ENCODE results near the gene PRLHR.
"Not testable (repeated sequence)": the region's sequence is repeated elsewhere in the genome, so short reads cannot be mapped to it uniquely, and the experiment has no call there.

The PRLHR gene

DNA sequence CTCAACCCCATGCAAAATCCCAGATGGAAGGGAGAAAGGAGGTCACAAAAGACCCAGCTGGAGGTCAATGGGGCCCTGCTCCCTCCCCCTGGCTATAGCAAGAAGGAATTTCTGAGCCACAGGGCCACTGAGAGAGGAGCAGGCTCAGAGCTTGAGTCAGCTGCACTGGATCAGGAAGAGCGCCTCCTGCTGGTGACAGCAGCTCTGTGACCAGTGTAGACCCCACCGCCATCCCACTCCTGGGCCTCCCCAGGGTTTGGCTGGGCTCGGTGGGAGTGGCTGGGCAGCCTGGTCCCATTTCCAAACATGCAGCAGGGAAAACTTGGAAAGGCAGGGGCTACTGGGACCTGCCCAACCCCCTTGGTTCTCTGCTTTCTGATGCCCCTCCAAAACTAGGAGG is 31.5 kb upstream of the PRLHR start:
- no peak for TF ChIP-seq ZFX (IDR thresholded peaks at IDR 0.05; ENCODE audit: borderline replicate concordance)
- TF ChIP-seq, protein P1, sequence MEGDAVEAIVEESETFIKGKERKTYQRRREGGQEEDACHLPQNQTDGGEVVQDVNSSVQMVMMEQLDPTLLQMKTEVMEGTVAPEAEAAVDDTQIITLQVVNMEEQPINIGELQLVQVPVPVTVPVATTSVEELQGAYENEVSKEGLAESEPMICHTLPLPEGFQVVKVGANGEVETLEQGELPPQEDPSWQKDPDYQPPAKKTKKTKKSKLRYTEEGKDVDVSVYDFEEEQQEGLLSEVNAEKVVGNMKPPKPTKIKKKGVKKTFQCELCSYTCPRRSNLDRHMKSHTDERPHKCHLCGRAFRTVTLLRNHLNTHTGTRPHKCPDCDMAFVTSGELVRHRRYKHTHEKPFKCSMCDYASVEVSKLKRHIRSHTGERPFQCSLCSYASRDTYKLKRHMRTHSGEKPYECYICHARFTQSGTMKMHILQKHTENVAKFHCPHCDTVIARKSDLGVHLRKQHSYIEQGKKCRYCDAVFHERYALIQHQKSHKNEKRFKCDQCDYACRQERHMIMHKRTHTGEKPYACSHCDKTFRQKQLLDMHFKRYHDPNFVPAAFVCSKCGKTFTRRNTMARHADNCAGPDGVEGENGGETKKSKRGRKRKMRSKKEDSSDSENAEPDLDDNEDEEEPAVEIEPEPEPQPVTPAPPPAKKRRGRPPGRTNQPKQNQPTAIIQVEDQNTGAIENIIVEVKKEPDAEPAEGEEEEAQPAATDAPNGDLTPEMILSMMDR (IDR thresholded peaks at IDR 0.05), result peak; percentile 46
- H3K27ac ChIP-seq, result no peak overlapping the region

DNA sequence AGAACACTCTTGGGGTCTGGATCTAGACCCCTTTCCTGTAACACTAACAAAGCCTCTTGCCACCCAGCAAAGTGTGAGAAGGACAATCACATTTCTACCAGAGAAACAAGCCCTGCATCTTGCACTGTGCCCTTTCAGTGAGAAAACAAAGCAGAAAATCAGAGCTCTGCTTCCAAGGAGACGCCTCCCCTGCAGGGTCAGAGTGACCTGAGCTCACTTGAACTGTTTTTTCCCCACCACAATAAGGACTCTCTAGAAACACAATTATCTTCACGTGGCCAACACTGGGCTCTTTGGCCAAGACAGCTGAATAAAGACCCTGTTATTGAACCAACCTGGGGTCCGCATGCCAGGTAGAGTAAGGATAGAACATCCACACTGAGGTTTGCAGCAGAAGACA is 30.1 kb upstream of the PRLHR start:
- no peak for TF ChIP-seq ZFX (IDR thresholded peaks at IDR 0.05; ENCODE audit: borderline replicate concordance)
- TF ChIP-seq, protein P1 (IDR thresholded peaks at IDR 0.05), result no peak
- H3K27ac ChIP-seq, result no peak overlapping the region

GRCh38 chr10:118624747-118625146 is 29.3 kb upstream of the PRLHR start:
- no peak overlapping the region for H3K27ac ChIP-seq
- TF ChIP-seq, protein P1 (IDR thresholded peaks at IDR 0.05), result no peak
- no peak for TF ChIP-seq ZFX (IDR thresholded peaks at IDR 0.05; ENCODE audit: borderline replicate concordance)

DNA sequence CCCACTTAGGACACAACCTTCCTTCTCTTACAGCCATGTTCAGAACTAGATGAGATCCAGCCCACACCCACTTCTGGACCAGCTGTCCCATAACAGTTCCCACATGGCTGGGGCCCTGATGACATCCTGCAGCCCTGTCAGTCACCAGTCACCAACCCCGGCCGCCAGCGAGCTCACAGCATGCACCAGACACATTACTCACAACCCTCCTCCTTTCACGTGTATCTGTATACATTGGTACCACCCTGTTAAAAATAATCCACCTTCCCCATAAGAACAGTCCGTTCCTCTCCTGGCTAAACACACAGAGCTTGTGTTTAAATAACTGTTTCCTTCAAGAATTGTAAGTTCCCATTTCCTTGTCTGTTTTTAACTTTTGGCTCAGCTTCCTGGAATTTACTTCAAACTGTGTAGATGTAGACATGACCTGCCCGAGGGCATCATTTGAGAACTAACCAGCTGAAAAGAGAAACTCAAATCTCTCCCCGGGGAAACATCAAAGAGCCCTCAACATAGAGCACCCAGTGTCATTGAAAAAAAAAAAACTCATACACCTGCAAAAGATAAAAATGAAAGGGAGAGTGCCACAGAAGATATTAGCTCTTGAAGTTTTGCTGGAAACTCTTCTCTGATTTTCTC is 26.0 kb upstream of the PRLHR start:
- TF ChIP-seq ZFX (IDR thresholded peaks at IDR 0.05; ENCODE audit: borderline replicate concordance), result no peak
- TF ChIP-seq, protein P1 (IDR thresholded peaks at IDR 0.05), result no peak
- H3K27ac ChIP-seq, result no peak overlapping the region

GRCh38 chr10:118613863-118614262 is 18.4 kb upstream of the PRLHR start:
- H3K27ac ChIP-seq, result not testable (repeated sequence)

DNA sequence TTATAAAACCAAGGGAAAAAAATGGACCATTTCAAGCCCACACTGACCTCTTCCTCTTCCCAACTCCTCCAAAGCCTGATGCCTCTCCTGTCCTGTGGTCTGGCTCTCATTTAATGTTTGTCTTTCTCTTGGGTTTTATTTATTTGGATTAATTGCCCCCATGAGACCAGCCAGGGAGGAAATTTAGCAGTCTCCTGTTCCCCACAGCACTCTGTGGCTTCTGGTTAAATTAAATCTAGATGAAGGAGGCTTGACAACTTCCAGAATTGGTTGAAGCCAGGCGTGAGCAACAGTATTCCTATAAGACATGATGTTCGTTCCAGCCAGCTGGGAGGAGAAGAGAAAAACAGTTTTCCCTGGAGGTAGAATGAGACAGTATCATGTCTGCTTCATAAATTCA is 15.1 kb upstream of the PRLHR start:
- no peak overlapping the region for H3K27ac ChIP-seq
- TF ChIP-seq, protein P1 (IDR thresholded peaks at IDR 0.05), result no peak
- no peak for TF ChIP-seq ZFX (IDR thresholded peaks at IDR 0.05; ENCODE audit: borderline replicate concordance)

DNA sequence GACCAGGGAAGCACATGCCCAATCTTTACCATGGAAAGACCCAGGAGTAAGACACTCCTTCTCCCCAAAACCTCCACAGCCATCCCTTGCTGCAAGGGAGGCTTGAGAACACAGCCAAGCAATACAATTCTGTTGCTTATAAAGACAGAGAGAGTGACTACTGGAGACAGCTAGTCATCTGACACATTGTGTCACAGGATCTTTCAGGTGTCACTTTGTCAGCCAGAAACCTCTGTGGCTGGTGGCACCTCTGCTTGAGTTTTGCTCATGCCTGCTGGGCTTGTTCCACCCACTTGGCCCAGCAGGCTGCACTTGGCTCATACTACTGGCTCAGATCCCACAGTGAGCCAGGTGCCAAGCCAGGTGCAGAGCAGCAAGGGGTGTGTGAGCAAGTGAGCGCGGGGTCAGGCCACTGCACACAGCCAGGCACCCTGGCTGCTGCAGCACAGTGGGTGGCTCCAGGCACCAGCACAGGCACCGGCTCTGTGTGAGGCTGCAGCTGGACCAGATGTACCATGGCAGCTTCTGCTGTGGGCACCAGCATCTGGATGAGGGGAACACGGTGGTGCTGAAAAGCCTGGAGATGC is 12.4 kb upstream of the PRLHR start:
- TF ChIP-seq, protein P1 (IDR thresholded peaks at IDR 0.05), result no peak
- TF ChIP-seq ZFX (IDR thresholded peaks at IDR 0.05; ENCODE audit: borderline replicate concordance), result no peak
- no peak overlapping the region for H3K27ac ChIP-seq

DNA sequence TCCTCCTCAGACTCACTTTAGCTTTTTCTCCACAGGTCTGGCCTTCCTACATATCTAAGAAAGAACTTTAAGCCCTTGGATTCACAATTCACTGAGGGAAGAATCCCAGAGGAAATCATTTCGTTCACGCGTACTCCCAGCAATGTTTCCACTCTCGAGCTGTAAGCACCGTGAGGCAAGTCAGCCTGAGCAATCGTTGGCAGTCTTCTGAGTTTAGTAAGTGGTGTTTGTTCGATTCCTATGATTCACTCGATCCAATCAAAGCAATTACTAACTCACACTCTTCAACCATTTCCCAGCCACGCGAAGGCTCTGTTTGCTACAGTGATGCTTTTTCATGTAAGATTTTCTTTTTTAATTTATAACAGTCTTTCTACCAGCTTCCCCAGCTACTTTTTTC is 10.2 kb upstream of the PRLHR start:
- no peak for TF ChIP-seq ZFX (IDR thresholded peaks at IDR 0.05; ENCODE audit: borderline replicate concordance)
- TF ChIP-seq, protein P1 (IDR thresholded peaks at IDR 0.05), result no peak

More for the DNA sequence above, 10.2 kb upstream of the PRLHR start:
- H3K27ac ChIP-seq, result no peak overlapping the region

Data from 22Rv1 (cell line).